Measurements from ENCODE around the gene MPL.

GRCh38 chr1:43354471-43354870, 16.9 kb downstream of the MPL start:
- TF ChIP-seq EZH2 (IDR thresholded peaks at IDR 0.05; ENCODE audit: insufficient read depth, poor library complexity, severe bottlenecking): no peak
- TF ChIP-seq EZH2phosphoT487 (IDR thresholded peaks at IDR 0.05; ENCODE audit: insufficient read depth, low read depth): no peak

Data from GM23248 (cell line).